HG03354 (cell line): ENCODE results near the gene POMC.
"Not testable (repeated sequence)": the region's sequence is repeated elsewhere in the genome, so short reads cannot be mapped to it uniquely, and the experiment has no call there.

Experiments used
- ATAC-seq: cut with Tn5 transposase; IDR thresholded peaks from one replicate; pipeline ENCODE4 v1.9.1; 2021; ENCODE audit warnings: mild to moderate bottlenecking; ENCODE audit not compliant: unreplicated experiment, poor library complexity, severe bottlenecking

The POMC gene

DNA sequence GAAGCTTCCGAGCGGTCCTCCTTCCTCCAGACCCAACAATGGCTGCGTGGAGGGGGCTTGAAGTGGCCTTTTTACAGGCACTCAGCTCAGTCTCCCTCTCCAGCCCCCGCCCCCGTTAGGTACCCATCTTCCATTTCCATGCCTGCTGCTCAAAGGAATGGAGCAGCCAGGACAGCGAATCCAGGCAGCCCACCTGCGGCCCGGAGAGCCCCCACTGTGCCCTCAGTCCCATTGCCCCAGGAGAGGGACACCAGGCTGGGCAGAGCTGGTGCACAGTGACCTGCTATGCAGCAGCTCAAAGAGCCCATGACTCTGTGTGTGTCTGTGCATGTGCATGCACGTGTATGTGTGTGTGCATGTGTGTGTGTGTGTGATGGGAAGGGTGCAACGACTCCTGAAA lies 10.6 kb upstream of the POMC start:
- ATAC-seq, result no peak

- ATAC-seq, result no peak
Observed at GRCh38 chr2:25177211-25177611, 8.8 kb upstream of the POMC start.

- no peak for ATAC-seq
Observed at GRCh38 chr2:25176541-25177181, 8.3 kb upstream of the POMC start.

DNA sequence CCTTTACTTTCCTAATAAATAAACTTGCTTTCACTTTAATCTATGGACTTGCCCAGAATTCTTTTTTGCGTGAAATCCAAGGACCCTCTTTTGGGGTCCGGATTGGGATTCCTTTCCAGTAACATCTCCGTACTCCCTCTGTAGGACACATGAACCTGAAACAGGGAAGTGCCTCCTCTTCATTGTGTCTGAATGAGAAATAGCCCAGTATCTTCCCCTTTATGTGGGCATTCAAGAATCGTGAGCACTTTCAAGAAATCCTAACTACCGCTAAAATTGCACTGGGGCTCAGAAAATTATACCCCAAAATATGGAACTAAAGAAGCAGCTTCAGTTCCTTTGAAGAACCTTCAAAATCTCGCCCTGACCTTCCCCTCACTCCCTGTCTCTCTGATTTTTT lies 7.8 kb upstream of the POMC start:
- ATAC-seq, result no peak

GRCh38 chr2:25174192-25174861 lies 5.9 kb upstream of the POMC start:
- no peak for ATAC-seq

DNA sequence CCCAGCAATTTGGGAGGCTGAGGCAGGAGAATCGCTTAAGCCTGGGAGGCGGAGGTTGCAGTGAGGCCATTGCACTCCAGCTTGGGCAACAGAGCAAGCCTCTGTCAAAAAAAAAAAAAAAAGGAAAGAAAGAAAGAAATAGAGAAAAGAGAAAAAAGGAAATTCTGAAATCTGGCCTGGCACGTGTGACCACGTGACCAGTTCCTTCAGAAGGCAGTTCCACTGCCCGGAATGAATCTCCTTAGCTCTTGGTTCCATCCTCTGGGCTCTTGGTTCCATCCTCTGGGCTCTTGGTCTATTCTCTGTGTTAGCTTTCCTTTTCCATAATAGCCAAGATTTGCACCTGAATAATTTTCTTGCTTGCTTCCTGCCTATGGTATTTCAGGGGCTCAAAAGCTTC lies 5.3 kb upstream of the POMC start:
- ATAC-seq, result no peak

- ATAC-seq, result no peak
Observed at GRCh38 chr2:25170888-25171287, 2.5 kb upstream of the POMC start.

DNA sequence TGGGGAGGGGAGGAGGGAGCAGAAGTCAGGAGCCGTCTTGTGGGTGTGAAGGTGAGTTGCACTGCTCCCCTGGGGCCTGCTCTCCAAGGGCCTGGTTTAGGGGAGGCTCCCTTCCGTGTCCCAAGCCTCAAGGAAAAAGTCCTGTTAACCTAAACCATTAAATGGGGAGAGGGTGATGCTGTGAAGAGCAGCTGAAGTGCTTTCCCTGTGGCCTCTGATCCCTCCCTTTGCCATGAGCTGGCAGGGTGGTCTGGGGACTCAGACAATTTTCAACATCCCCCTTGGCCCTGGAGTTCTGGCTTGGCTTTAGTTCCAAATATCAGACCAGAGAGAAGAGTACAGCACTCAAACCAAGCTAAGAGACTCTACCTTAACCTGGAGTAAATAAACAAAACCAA lies 692 bp upstream of the POMC start:
- no peak for ATAC-seq

DNA sequence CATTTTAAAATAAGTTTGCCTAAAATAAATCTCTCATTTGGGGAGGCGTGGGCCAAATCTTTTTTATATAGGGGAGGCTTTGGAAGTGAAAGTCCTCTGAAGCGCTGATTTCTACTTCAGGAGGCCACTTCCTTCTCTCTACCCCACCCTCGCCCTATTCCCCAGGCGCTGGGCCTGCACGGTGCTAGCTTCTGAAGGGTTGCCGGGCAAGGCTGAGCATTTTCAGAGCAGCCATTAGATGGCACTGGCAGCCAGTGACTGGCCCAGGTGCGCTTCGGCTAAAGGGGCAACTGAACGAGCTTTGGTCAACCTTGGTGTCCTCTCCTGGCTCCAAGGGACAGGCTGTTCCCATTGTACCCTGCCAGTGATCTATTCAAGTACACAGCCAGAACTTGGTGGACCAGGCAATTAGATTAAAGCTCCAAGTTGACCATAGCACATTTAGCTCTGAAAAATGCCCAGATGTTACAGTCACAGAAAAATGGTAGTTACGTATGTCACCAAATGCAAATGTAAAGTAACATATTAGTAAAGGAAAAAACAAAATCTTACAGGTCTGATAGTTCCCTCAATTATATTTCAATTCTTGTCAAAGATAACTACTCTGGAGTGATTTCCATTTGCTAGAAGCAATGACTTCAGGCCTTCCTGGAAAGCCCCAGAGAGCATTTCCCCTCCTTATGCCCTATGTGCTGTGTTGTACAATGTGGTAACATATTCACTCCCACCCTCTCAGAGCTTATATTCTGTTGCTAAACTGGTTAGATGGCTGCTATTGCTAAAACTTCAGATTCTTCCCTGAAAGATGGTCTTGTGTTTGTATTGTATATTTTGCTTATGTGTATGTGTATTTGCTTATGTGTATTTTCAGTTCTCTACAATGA lies 2.1 kb downstream of the POMC start:
- ATAC-seq, result peak; percentile 75

GRCh38 chr2:25164561-25164960 lies 3.8 kb downstream of the POMC start:
- ATAC-seq, result no peak

DNA sequence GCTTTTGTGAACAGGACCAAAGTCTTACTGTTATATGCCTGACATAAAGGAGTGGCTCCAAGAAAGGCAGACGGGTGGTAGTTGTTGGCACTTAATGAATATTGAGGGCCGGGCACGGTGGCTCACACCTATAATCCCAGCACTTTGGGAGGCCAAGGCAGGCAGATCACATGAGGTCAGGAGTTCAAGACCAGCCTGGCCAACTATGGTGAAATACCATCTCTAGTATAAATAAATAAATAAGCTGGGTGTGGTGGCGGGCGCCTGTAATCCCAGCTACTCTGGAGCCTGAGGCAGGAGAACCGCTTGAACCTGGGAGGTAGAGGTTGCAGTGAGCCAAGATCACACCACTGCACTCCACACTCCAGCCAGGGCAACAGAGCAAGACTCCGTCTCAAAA lies 6.3 kb downstream of the POMC start:
- ATAC-seq, result not testable (repeated sequence)

GRCh38 chr2:25161055-25161781 lies 7.2 kb downstream of the POMC start:
- ATAC-seq, result peak; percentile 69

GRCh38 chr2:25160376-25160775 lies 8.0 kb downstream of the POMC start:
- ATAC-seq, result no peak

- ATAC-seq, result no peak
Observed at GRCh38 chr2:25159949-25160348, 8.4 kb downstream of the POMC start.

DNA sequence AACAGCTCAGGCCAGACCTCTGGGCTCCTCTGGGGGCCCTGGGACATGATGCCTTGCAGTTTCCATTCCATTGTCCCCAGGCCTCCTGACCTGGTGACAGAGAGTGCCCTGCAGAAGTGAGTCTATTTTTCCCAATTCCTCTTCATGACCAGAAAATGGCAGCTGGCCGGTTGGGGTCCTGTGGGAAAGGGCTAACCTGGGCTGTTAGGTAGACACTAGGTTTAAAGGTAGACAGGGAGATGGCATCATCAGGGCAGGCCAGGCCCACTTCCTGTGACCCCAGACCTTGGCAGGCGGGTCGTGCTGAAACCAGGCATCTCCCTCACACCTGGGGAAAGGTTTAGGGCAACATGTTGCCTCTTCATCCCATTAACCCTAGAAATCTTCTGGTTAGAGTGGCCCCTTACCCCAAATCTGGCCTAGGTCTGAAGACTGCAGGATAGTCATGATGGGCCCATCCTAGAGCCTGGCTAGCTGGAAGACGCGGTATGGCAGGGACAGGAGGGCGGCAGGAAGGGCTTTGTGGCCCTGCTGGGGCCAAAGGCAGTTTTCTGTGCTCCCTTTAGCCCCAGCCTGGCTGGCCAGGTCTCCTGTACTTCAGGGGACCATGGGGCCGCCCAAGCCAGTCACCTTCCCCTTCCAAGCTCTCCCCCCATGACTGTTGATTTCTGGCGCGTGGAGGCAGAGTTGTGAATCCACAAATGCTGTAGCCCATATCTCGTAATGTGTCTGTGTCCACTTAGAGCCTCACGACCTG lies 10.1 kb downstream of the POMC start:
- no peak for ATAC-seq

GRCh38 chr2:25155401-25155800 lies 13.0 kb downstream of the POMC start:
- no peak for ATAC-seq

DNA sequence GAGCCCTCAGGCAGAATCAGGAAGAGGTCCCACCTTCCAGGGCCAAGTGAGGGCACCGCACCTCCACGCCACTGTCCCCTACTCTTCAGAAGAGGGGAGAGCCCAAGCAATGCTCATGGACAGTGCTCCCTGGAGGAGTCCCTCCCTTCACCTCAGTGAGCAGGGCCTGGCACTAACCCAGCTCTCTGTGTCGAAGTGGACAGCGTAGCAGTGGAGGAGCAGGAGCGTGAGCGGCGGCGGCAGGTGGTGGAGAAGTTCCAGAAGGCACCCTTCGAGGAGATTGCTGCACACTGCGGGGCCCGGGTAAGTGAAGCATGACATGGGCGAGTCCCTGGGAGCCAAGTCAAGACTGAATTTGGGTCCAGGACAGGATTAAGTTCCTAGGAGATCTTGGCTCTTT lies 16.7 kb downstream of the POMC start:
- no peak for ATAC-seq

GRCh38 chr2:25150993-25151392 lies 17.4 kb downstream of the POMC start:
- not testable (repeated sequence) for ATAC-seq

DNA sequence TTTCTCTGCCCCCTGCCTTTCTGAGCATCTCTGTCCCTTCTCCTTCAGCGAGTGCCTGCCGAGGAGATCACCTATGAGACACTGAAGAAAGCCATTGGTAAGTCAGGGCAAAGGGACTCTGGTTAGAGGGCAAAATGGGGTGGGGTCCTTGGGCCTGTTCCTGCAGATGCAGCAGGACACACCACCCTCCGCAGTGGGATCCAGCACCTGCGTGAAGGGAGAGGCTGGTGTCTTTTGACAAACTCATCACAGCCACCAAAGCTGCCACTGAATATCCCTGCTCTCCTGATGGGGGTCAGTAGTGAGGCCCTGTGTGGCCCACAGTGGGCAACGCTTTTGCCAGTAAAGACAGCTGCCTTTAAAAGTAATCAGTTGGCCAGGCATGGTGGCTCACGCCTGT lies 18.7 kb downstream of the POMC start:
- ATAC-seq, result no peak
